Activated B cell treated with CpG ODN at 0.5 μM for 24 hours (primary cell): Measurements from ENCODE around the gene PHRF1. TPM values are rescaled to one million over a fixed set of nuclear protein-coding genes. Genes with fewer than 3 reads are reported as not detected.

Experiments used
- ATAC-seq: fragments of 200-7000 bp; cut with Tn5 transposase; one replicate; pipeline ENCODE4 v1.10.0; 2021; ENCODE audit warnings: low read depth, mild to moderate bottlenecking, moderate library complexity
- CTCF ChIA-PET: fragments of 350-600 bp; sonication (Branson Sonifier 250); formaldehyde crosslinking; loops from one replicate; lab custom pipeline; 2021; ENCODE audit warnings: antibody characterized with exemption; lab: Charles Lee
- POLR2A ChIA-PET: fragments of 350-600 bp; sonication (Branson Sonifier 250); formaldehyde crosslinking; loops from one replicate; lab custom pipeline; 2021; ENCODE audit warnings: antibody characterized with exemption; lab: Charles Lee
- DNase-seq: peaks from one replicate; pipeline ENCODE4 v3.0.0; 2022
- H3K27ac Mint-ChIP-seq: one replicate; pipeline ENCODE4 v1.8.0; 2020; ENCODE audit warnings: mixed read lengths
- H3K27me3 Mint-ChIP-seq: one replicate; pipeline ENCODE4 v1.8.0; 2021; ENCODE audit warnings: mixed read lengths
- H3K36me3 Mint-ChIP-seq: one replicate; pipeline ENCODE4 v1.8.0; 2021; ENCODE audit warnings: low read depth, mixed read lengths
- H3K4me1 Mint-ChIP-seq: one replicate; pipeline ENCODE4 v1.8.0; 2021; ENCODE audit warnings: mixed read lengths
- H3K4me3 Mint-ChIP-seq: one replicate; pipeline ENCODE4 v1.8.0; 2020; ENCODE audit warnings: mild to moderate bottlenecking, mixed read lengths
- H3K9me3 Mint-ChIP-seq: one replicate; pipeline ENCODE4 v1.8.0; 2020; ENCODE audit warnings: mixed read lengths
- intact Hi-C: fragments of 100-400 bp; cut with micrococcal nuclease; formaldehyde crosslinking; loops from one replicate; pipeline ENCODE4 v1.15.1; 2024
- total RNA-seq: library from RNA; stranded (reverse); gene quantifications from 2 replicates; pipeline ENCODE4 v1.2.3, GENCODE V29; 2022
- TF ChIP-seq, protein P1 (sequence below): fragments of 200-600 bp; IDR thresholded peaks from one replicate; pipeline ENCODE4 v1.8.0; 2022; ENCODE audit warnings: antibody characterized with exemption, mild to moderate bottlenecking

PHRF1 gene
- total RNA-seq, 1 donor from 2014 or later: 49.6 TPM

DNA sequence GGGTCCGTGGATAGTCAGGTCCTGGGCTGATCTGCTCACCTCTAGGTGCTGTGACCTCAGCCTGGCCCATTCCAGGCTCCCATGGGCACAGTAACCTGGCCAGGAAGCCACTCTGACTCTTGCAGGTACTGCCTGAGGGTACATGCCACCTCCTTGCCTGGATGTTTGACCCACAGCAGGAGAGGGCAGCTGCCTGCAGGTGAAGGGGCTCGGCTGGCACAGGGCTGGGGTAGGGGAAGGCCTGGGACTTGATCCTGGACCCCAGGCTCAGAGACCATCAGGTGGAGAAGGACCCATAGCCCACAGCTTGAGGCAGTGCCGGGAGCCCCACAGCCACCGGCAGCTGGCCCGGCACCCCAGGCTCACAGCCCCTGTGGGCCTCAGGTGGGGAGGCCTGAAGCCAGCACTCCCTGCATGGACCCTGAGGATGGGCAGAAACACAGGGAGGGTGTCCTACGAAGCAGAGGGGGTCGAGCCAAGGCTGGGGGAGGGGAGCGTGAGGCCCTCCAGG is 36.2 kb upstream of the PHRF1 start:
- DNase-seq (no peak), ATAC-seq (no peak)
- intact Hi-C loops: loop anchor here (5.0 to 10.0 kb wide), 2 partner anchors 182 to 375 kb away; partner anchors contain the start of gene CHID1
- ChIA-PET CTCF (no interaction called here), POLR2A (no interaction called here)
- Mint-ChIP-seq H3K27me3 (no peaks in the 10 kb centered on the region), H3K4me3 (no peak overlapping the region), H3K27ac (no peak overlapping the region), H3K4me1 (peaks cover 23% of the 10 kb centered on the region), H3K36me3 (peaks cover 5% of the 10 kb centered on the region), H3K9me3 (no peaks in the 10 kb centered on the region)
- TF ChIP-seq, protein P1, sequence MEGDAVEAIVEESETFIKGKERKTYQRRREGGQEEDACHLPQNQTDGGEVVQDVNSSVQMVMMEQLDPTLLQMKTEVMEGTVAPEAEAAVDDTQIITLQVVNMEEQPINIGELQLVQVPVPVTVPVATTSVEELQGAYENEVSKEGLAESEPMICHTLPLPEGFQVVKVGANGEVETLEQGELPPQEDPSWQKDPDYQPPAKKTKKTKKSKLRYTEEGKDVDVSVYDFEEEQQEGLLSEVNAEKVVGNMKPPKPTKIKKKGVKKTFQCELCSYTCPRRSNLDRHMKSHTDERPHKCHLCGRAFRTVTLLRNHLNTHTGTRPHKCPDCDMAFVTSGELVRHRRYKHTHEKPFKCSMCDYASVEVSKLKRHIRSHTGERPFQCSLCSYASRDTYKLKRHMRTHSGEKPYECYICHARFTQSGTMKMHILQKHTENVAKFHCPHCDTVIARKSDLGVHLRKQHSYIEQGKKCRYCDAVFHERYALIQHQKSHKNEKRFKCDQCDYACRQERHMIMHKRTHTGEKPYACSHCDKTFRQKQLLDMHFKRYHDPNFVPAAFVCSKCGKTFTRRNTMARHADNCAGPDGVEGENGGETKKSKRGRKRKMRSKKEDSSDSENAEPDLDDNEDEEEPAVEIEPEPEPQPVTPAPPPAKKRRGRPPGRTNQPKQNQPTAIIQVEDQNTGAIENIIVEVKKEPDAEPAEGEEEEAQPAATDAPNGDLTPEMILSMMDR: no peak

DNA sequence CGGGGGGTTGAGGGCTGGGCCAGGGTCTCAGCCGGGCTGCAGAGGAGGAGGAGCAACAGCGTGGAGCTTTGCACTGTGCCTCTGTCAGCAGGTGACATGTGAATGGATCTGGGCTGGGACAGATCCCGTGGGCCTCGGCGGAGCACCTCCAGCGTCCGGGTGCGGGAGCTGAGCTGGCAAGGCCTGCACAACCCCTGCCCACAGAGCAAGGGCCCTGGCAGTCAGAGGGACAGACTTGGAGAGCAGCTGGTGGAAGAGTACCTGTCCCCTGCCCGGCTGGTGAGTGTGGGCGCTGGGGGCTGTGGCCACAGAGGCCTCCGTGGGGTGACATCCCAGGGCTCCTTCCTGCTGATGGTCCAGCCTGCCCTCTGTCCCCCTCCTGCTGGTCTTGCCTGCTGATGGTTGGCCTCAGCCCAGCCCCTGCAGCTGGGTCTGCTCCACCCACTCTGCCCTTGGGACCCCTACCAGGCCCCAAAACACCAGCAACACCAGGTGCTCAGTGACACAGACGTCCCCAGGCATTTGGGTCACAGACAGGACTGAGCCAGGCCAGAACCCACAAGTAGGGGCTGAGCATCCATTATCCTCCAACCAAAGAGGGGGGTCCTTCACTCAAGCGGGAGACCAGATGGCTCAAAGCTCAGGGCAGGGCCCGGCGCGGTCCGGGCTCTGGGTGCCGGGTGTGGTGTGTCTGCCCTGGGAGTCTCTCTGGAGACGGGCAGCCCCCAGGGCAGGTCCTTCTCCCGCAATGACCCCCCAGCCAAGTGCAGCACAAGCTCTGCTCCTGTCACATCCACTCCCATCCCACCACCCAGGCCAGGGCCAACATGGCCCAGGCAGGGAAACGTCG is 35.5 kb upstream of the PHRF1 start:
- CTCF ChIA-PET: no interaction called here
- H3K27me3 Mint-ChIP-seq: no peaks in the 10 kb centered on the region
- no peak overlapping the region for H3K27ac Mint-ChIP-seq
- no peaks in the 10 kb centered on the region for H3K9me3 Mint-ChIP-seq
- H3K4me3 Mint-ChIP-seq: no peak overlapping the region
- ATAC-seq: no peak
- intact Hi-C loops: no loop called here
- peaks cover 23% of the 10 kb centered on the region for H3K4me1 Mint-ChIP-seq
- POLR2A ChIA-PET: no interaction called here
- DNase-seq: no peak
- TF ChIP-seq, protein P1: no peak
- peaks cover 10% of the 10 kb centered on the region for H3K36me3 Mint-ChIP-seq

GRCh38 chr11:541433-541885 is 34.8 kb upstream of the PHRF1 start:
- POLR2A ChIA-PET: no interaction called here
- Mint-ChIP-seq H3K36me3 (peaks cover 8% of the 10 kb centered on the region), H3K9me3 (no peaks in the 10 kb centered on the region), H3K4me1 (peaks cover 19% of the 10 kb centered on the region), H3K4me3 (no peak overlapping the region), H3K27me3 (no peaks in the 10 kb centered on the region), H3K27ac (no peak overlapping the region)
- CTCF ChIA-PET: no interaction called here
- DNase-seq (no peak), ATAC-seq (no peak)
- intact Hi-C loops: no loop called here
- TF ChIP-seq, protein P1: no peak

- POLR2A ChIA-PET: interaction anchor here (1.3 kb wide), 1 partner anchor 9 kb away, joined by 5 read pairs; no protein-coding TSS in a partner anchor
- TF ChIP-seq, protein P1: no peak
- CTCF ChIA-PET: no interaction called here
- H3K27ac Mint-ChIP-seq: no peak overlapping the region
- ATAC-seq (no peak), DNase-seq (no peak)
- H3K36me3 Mint-ChIP-seq: peaks cover 8% of the 10 kb centered on the region
- no peak overlapping the region for H3K4me3 Mint-ChIP-seq
- no peaks in the 10 kb centered on the region for H3K9me3 Mint-ChIP-seq
- intact Hi-C loops: no loop called here
- H3K4me1 Mint-ChIP-seq: peaks cover 1% of the 10 kb centered on the region
- H3K27me3 Mint-ChIP-seq: no peaks in the 10 kb centered on the region
Observed at GRCh38 chr11:544817-545166, 31.5 kb upstream of the PHRF1 start.

- Mint-ChIP-seq H3K4me3 (no peak overlapping the region), H3K27me3 (no peaks in the 10 kb centered on the region), H3K27ac (no peak overlapping the region), H3K36me3 (peaks cover 8% of the 10 kb centered on the region), H3K9me3 (no peaks in the 10 kb centered on the region), H3K4me1 (peaks cover 1% of the 10 kb centered on the region)
- intact Hi-C loops: no loop called here
- no peak for ATAC-seq
- TF ChIP-seq, protein P1: no peak
- ChIA-PET CTCF (interaction anchor here (0.9 kb wide), 1 partner anchor 10 kb away, joined by 3 read pairs; no protein-coding TSS in a partner anchor), POLR2A (interaction anchor here (1.0 to 1.3 kb wide), 2 partner anchors 9 to 15 kb away, joined by 3 to 5 read pairs; partner anchors contain the start of gene LMNTD2)
- DNase-seq: no peak
Observed at GRCh38 chr11:545171-545570, 31.1 kb upstream of the PHRF1 start.
